Panc1 (cell line): ENCODE results near the gene MTF1.

ENCODE experiments used
- CTCF ChIP-seq: fragments of 450-650 bp; IDR thresholded peaks from 2 replicates; pipeline ENCODE4 v1.5.1; 2017; ENCODE audit warnings: mild to moderate bottlenecking
- POLR2AphosphoS5 ChIP-seq: IDR thresholded peaks from 2 replicates; pipeline ENCODE4 v1.6.1; 2012; ENCODE audit warnings: mild to moderate bottlenecking, low read depth, low read length, moderate library complexity
- REST ChIP-seq, 2 experiments: IDR thresholded peaks; 2 replicates each; pipeline ENCODE4 v1.6.1; 2011 to 2012; ENCODE audit warnings: low read depth in 2 of 2, control low read depth in 1 of 2, low read length in 1 of 2, mild to moderate bottlenecking in 1 of 2, moderate library complexity in 1 of 2; ENCODE audit not compliant: insufficient read depth in 1 of 2
- TCF7L2 ChIP-seq: IDR thresholded peaks from 2 replicates; pipeline ENCODE4 v1.6.1; 2011; ENCODE audit warnings: mild to moderate bottlenecking, low read depth, low read length, inconsistent platforms

GRCh38 chr1:37872692-37873091 is 13.3 kb upstream of the MTF1 start:
- TF ChIP-seq CTCF (no peak), POLR2AphosphoS5 (no peak), TCF7L2 (no peak), REST (IDR thresholded peaks at IDR 0.05; ENCODE audit: insufficient read depth in 1 of 2, low read depth in 2 of 2, low read length in 1 of 2) (no peak)
